Left cardiac atrium (tissue), 4 donors: ENCODE data around the gene PARP12. TPM values are rescaled to one million over a fixed set of nuclear protein-coding genes. Genes with fewer than 3 reads are reported as not detected.

Source experiments
- ATAC-seq, 2 donors: fragments of 200-7000 bp; cut with Tn5 transposase; one replicate each; pipeline ENCODE4 v1.9.1; 2020; ENCODE audit warnings: mild to moderate bottlenecking in 2 of 2, moderate library complexity in 2 of 2
- DNase-seq: peaks from one replicate; pipeline ENCODE4 v3.0.0-alpha.2; 2020
- intact Hi-C, 2 donors: fragments of 100-400 bp; cut with DNase I; formaldehyde crosslinking; loops; one replicate each; pipeline versions ENCODE4 v1.14.1 to v1.15.1; 2022 to 2023
- total RNA-seq, 2 donors: library from RNA; stranded (reverse); fragmentation: NEBNext Ultra II Directional; extraction: Animal tissue kit (Norgen Biotek cat#: 25700); gene quantifications; one replicate each; pipeline ENCODE4 v1.2.1, GENCODE V29; 2021
- donor health status: DM: no; HTN: yes; CAD: no.
- donor health status: DM: no; HTN: yes; CAD: no; lungs with severe emphysema.
- donor health status: DM: yes; HTN: yes; CAD: no.
- donor health status: Dilated cardiomyopathy.

PARP12 gene
- total RNA-seq, 2 donors from 2014 or later: 15.1 to 25.5 TPM

GRCh38 chr7:140041659-140042385, 20.9 kb downstream of the PARP12 start:
- intact Hi-C loops: no loop called here
- ATAC-seq (no peak), DNase-seq (no peak)

DNA sequence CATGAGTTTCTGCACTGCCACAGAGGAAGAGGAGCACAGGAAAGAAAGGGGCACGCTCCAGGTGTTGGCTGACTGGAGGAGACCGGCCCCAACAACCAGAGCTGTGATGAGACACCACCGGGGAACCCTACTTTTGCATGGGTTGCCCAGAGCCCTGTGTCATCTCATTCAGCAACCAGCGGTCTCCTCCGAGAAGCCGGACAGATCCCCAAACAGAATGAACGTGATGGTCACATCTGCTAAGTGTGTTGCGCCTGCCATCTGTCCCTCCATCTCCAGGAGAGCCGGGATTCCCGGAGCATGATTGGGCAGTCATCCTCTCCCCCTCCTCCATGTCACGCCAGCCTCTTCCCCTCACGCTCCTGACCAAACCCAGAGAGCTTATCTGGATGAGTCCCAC, 22.9 kb downstream of the PARP12 start:
- DNase-seq: no peak
- ATAC-seq: no peak
- intact Hi-C loops: no loop called here

DNA sequence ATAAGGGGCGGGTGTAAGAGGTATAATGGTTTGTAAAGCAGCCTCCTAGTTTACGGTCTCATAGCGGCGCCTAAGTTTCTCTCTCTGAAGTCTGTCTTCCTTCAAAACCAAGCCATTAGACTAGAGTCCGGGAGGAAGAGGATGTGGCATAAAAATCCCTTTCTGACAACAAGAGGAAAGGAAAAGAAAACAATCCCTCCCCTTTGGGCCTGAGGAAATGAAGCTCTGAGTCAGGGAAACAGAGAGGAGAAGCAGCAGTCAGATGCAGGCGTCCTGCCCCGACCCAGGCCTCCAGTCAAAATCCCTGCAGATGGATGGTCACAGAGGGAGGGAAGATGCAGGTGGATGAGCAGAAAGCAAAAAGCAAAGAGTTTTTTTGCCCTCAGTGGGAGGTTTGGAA, 23.7 kb downstream of the PARP12 start:
- DNase-seq: no peak
- peak in 1 of 2 donors; percentile 19 for ATAC-seq
- intact Hi-C loops: no loop called here

DNA sequence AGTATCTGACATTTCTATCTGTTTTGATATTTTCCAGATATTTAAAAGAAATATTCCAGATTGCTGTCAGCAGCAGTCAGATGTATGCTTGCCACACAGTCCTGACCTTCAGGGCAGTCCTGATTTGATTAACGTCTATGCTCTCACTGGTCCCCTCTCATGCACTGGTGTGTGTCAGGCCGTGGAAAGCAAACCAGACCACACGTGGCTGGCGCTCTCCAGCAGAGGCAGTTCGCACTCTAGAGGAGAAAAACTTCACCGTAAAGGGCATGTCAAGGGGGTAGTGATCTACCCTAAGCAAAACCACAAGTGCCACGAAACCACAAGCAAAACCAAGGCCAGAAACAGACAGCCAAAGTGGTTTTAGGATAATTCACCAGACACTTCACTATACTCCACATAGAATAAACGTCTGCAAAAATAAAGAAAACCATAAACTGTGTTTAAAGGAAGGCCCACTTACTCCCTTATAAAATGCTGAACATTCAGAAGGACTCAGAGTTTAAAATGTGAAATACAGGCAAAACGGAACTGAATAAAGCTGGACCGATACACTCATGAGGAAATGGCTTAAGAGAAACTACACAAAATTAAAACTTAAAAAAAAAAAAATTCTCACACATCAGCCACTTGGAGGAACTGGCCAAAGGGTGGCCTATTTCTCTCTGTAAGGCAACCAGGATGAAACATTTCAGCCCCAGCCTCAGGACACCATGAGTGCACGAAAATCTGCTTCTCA, 26.4 kb downstream of the PARP12 start:
- ATAC-seq (no peak), DNase-seq (no peak)
- intact Hi-C loops: no loop called here

GRCh38 chr7:140035400-140036223, 27.1 kb downstream of the PARP12 start:
- ATAC-seq: no peak
- DNase-seq: no peak
- intact Hi-C loops: no loop called here

DNA sequence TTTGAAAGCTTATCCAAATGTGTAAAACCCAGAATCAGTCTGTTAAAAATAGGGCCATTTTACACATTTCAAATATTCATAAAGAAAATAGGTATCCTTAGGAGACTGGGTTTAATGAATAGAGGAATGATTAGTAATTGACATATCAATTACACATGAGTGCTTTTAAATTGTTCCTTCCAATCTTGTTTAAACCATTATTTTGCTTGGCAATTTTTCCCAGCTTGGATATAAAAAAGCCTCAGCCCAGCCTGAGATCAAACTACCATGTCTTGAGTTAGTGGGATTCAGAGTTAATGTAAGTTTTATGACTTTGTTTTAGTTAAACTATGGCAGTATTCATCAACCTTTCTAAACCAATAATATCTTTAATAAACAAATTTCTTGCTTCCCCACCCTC, 28.3 kb downstream of the PARP12 start:
- intact Hi-C loops: no loop called here
- ATAC-seq (no peak), DNase-seq (no peak)

- intact Hi-C loops: no loop called here
- DNase-seq (no peak), ATAC-seq (no peak)
Observed at GRCh38 chr7:140033779-140034363, 28.9 kb downstream of the PARP12 start.

GRCh38 chr7:140033036-140033435, 29.7 kb downstream of the PARP12 start:
- ATAC-seq (no peak), DNase-seq (no peak)
- intact Hi-C loops: no loop called here

- intact Hi-C loops: no loop called here
- ATAC-seq: no peak
- no peak for DNase-seq
Observed at GRCh38 chr7:140031364-140031763, 31.4 kb downstream of the PARP12 start.

GRCh38 chr7:140029072-140029471, 33.7 kb downstream of the PARP12 start:
- no peak for ATAC-seq
- intact Hi-C loops: no loop called here
- DNase-seq: no peak

DNA sequence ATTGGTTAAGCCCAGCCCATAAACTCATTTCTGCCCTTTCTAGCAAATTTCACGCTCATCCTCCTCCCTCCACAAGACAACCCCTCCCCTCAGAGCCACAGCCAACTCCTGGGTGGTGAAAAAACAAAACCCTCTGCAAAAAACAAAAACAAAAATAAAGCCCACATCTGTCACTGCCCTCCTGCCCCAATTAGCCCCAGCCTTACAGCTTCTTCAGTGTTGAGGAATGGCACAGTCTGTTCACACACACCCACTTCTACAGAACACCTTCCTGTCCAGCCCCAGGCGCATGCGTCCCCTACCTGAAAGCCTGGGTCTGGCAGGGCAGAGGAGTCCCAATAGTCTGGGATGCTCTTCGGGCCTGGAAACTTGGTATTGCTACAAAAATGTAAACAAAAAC, 34.4 kb downstream of the PARP12 start:
- no peak for ATAC-seq
- no peak for DNase-seq
- intact Hi-C loops: no loop called here

DNA sequence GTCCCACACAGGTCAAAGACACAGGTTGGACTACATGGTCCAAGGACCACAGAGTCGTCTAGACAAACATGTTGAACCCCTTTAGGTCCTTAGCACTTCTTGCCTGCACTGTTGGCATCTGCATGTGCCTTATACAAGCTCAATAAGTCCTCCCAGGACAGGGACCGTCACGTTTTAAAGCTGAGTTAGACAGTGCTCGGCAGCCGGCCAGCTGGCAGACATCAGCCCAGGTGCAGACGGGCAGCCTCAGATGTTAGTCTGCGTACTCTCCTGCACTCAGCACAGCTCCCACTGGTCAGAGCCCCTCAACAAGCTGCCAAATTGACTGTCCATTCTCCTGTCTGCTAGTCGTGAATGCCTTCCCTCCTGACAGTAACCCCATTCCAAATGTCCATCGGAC, 34.9 kb downstream of the PARP12 start:
- intact Hi-C loops: no loop called here
- no peak for DNase-seq
- ATAC-seq: no peak

DNA sequence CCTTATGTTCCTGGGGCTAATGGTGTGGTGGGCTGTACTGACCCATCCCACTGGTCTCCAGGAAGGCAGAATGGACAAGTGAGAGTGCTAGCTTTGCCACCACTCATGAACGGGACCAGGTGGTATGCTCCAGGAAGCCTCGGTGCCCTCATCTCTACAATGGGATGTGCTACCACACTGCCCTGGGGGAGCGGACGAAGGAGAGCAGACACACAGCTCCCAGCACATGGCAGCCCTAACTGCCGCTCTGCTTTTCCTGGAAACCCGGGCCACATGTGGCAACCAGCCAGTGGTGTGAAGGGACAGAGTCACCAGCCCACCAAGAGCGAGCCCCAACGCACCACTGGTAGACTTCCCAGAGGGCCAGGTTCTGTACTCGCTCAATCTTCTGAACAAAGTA, 35.8 kb downstream of the PARP12 start:
- no peak for DNase-seq
- intact Hi-C loops: no loop called here
- no peak for ATAC-seq

DNA sequence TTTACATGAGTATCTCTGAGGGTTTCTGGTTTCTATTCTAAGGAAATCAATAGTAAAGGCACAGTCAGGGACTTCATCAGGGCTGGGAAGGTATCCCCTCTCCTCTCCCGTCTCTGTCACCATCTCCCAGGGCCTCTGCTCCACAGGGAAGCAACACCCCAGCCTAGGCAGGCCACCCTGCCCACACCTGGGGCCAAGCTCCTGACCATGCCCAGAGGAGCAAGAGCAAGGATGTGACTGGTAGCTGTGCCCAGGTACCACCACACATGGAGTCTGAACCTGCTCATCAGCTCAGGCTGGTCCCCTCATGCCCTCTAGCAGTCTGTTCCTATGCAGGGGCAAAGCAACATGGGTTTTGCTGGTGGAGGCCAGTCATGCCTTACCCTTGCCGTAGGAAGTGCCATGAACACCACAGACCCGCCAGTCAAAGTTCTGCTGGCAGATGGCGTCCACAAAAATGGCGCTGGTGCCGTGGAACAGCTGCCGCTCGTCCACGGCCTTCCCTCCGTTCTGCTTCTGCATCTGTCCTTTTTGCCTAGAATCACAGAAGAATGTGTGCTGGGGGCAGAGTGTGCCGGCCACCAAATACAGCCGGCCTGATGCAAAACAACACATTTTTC, 36.8 kb downstream of the PARP12 start:
- DNase-seq: no peak
- ATAC-seq: no peak
- intact Hi-C loops: no loop called here

DNA sequence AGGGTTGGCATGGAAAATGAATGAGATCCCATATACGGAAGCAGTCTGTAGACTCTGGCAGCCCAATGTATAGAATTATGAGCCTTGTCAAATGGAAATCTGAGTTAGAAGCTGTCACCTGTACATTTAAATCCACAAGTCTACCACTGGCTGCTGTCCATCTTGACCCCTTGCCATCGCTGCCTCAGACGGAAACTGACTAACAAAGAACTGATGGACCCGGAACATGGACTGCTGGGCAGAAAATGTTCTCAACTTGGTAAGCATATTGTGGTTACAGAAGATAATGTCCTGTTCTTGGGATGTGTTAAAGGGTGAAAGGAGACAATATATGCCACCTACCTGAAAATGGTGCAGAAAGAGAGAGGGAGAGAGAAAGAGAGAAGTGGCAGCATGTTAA, 37.5 kb downstream of the PARP12 start:
- ATAC-seq (no peak), DNase-seq (no peak)
- intact Hi-C loops: no loop called here

DNA sequence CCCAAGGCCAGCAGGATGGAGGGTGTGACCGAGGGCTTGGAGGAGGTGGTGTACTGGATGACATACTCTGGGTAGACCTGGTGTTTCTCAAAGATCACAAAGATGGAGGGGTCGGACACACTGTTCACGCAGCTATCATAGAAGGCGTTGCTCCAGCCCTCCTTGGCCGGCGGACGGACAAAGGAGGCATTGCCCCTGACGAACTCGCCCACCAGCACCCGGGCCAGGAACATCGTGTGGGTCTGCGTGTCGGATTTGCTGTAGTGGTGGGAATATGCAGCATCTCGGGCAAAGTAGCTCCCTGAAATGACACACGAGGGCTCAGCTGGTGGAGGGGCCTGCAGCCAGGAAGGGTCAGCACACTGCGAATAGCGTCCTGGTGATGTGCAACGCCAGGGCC, 38.2 kb downstream of the PARP12 start:
- intact Hi-C loops: no loop called here
- no peak for DNase-seq
- ATAC-seq: no peak

GRCh38 chr7:140023728-140024127, 39.0 kb downstream of the PARP12 start:
- intact Hi-C loops: no loop called here
- ATAC-seq: no peak
- no peak for DNase-seq

- ATAC-seq (no peak), DNase-seq (no peak)
- intact Hi-C loops: no loop called here
Observed at GRCh38 chr7:140022582-140023211, 40.1 kb downstream of the PARP12 start.

- intact Hi-C loops: no loop called here
- no peak for ATAC-seq
- no peak for DNase-seq
Observed at GRCh38 chr7:140021603-140022002, 41.1 kb downstream of the PARP12 start.
